Endothelial cell of umbilical vein (primary cell): ENCODE results near the gene TTN. TPM values are rescaled to one million over a fixed set of nuclear protein-coding genes. Genes with fewer than 3 reads are reported as not detected.

Source experiments
- BruUV-seq: library from RNA; stranded (reverse); fragments of 400-500 nt; replicated peaks from 2 replicates; lab custom pipeline; 2021; lab: Mats Ljungman, UMichigan
- CTCF ChIA-PET: fragments of 300-600, 350-600 bp; sonication (Branson Sonifier 250); formaldehyde crosslinking; loops from one replicate; lab custom pipeline; 2021; ENCODE audit warnings: antibody characterized with exemption, inconsistent platforms; lab: Charles Lee
- POLR2A ChIA-PET: fragments of 300-600, 350-600 bp; sonication (Branson Sonifier 250); formaldehyde crosslinking; loops from one replicate; lab custom pipeline; 2021; ENCODE audit warnings: antibody characterized with exemption, inconsistent platforms; lab: Charles Lee
- DNase-seq: peaks from one replicate; pipeline ENCODE4 v3.0.0-alpha.2; 2011; ENCODE audit warnings: low read depth, low spot score
- FAIRE-seq: peaks from 2 replicates; lab custom pipeline; 2011; peaks lifted over from hg19 to GRCh38; lab: Jason Lieb, UNC
- H2AFZ ChIP-seq: 2 replicates; pipeline ENCODE4 v1.6.0; 2012; ENCODE audit warnings: low read depth, low read length, control low read depth, inconsistent platforms
- H3K27ac ChIP-seq: 2 replicates; pipeline ENCODE4 v1.5.1; 2011; ENCODE audit warnings: low read depth, mild to moderate bottlenecking, control low read depth, low read length, moderate library complexity; ENCODE audit not compliant: insufficient read depth
- H3K27me3 ChIP-seq, 2 experiments: 2 replicates each; pipeline versions ENCODE4 v1.6.0 to v1.6.1; 2011; ENCODE audit warnings: low read length in 2 of 2, mixed read lengths in 1 of 2; ENCODE audit not compliant: control insufficient read depth in 2 of 2, insufficient read depth in 2 of 2
- H3K36me3 ChIP-seq, 2 experiments: 2 replicates in 1 of 2; 3 replicates in 1 of 2; pipeline ENCODE4 v1.5.1; 2011; ENCODE audit warnings: low read length in 2 of 2, mild to moderate bottlenecking in 1 of 2, moderate library complexity in 1 of 2; ENCODE audit not compliant: control insufficient read depth in 2 of 2, insufficient read depth in 2 of 2; ENCODE audit errors: extremely low read depth in 1 of 2
- H3K4me1 ChIP-seq: 3 replicates; pipeline ENCODE4 v1.5.1; 2011; ENCODE audit warnings: mild to moderate bottlenecking, low read length; ENCODE audit not compliant: control insufficient read depth, insufficient read depth; ENCODE audit errors: extremely low read depth
- H3K4me2 ChIP-seq: 2 replicates; pipeline ENCODE4 v1.6.1; 2011; ENCODE audit warnings: low read length, control low read depth, mixed read lengths; ENCODE audit not compliant: insufficient read depth
- H3K4me3 ChIP-seq, 3 experiments: fragments of 200-600 bp in 1 of 3; sonication (generic), shearing (Covaris generic) in 1 of 3; replicated peaks in 1 of 3; 2 replicates each; pipeline ENCODE4 v1.5.1; 2011 to 2016; ENCODE audit warnings: control low read depth in 3 of 3, low read length in 3 of 3, mild to moderate bottlenecking in 2 of 3, inconsistent platforms in 1 of 3, low read depth in 1 of 3, moderate library complexity in 1 of 3; ENCODE audit not compliant: insufficient read depth in 1 of 3
- H3K79me2 ChIP-seq: 2 replicates; pipeline ENCODE4 v1.6.0; 2012; ENCODE audit warnings: low read length, inconsistent platforms; ENCODE audit not compliant: control insufficient read depth, insufficient read depth
- H3K9ac ChIP-seq: replicated peaks from 2 replicates; pipeline ENCODE3; 2011; ENCODE audit warnings: low read length, control low read depth; ENCODE audit not compliant: insufficient read depth; ENCODE audit errors: extremely low read depth
- H3K9me1 ChIP-seq: replicated peaks from 3 replicates; pipeline ENCODE4 v1.6.0; 2011; ENCODE audit warnings: mild to moderate bottlenecking, low read length; ENCODE audit not compliant: control insufficient read depth, insufficient read depth; ENCODE audit errors: extremely low read depth
- H3K9me3 ChIP-seq: replicated peaks from 2 replicates; pipeline ENCODE4 v1.5.1; 2012; ENCODE audit warnings: low read length, inconsistent platforms; ENCODE audit not compliant: control insufficient read depth, insufficient read depth
- H4K20me1 ChIP-seq: replicated peaks from 2 replicates; pipeline ENCODE3; 2011; ENCODE audit warnings: mild to moderate bottlenecking, low read length; ENCODE audit not compliant: control insufficient read depth, insufficient read depth; ENCODE audit errors: extremely low read depth
- EZH2 ChIP-seq: IDR thresholded peaks from 2 replicates; pipeline ENCODE4 v1.6.1; 2012; ENCODE audit warnings: borderline replicate concordance, low read depth, mild to moderate bottlenecking, moderate library complexity, low read length, inconsistent platforms; ENCODE audit not compliant: severe bottlenecking
- FOS ChIP-seq: IDR thresholded peaks from 2 replicates; pipeline ENCODE4 v1.6.1; 2011; ENCODE audit warnings: mild to moderate bottlenecking, low read length, moderate library complexity, borderline replicate concordance; ENCODE audit not compliant: insufficient read depth
- GATA2 ChIP-seq: IDR thresholded peaks from 2 replicates; pipeline ENCODE4 v1.7.0; 2011; ENCODE audit warnings: low read depth, mild to moderate bottlenecking, moderate library complexity, mixed read lengths, low read length; ENCODE audit not compliant: insufficient read length, insufficient read depth
- JUN ChIP-seq: IDR thresholded peaks from 2 replicates; pipeline ENCODE4 v1.6.1; 2011; ENCODE audit warnings: borderline replicate concordance, low read depth; ENCODE audit not compliant: insufficient read length, insufficient read depth
- MYC ChIP-seq: IDR thresholded peaks from one replicate; pipeline ENCODE4 v1.6.1; 2011; ENCODE audit warnings: mild to moderate bottlenecking, low read depth, low read length
- POLR2A ChIP-seq: IDR thresholded peaks from 2 replicates; pipeline ENCODE4 v1.6.1; 2012; ENCODE audit warnings: low read depth, mild to moderate bottlenecking, control low read depth, low read length
- POLR2AphosphoS5 ChIP-seq: IDR thresholded peaks from 2 replicates; pipeline ENCODE4 v1.6.1; 2012; ENCODE audit warnings: low read depth, mild to moderate bottlenecking, control low read depth, low read length, moderate library complexity; ENCODE audit not compliant: insufficient read depth
- dilution Hi-C: fragments of 300-500 bp; cut with MboI; formaldehyde crosslinking; loops from one replicate; pipeline ENCODE4 v1.15.0; 2019; ENCODE audit warnings: low sequenced_read_pairs; ENCODE audit not compliant: extremely low pct_ligation_motif_present
- intact Hi-C: fragments of 100-400 bp; cut with micrococcal nuclease; formaldehyde crosslinking; loops from one replicate; pipeline ENCODE4 v1.10.0; 2022
- polyA plus RNA-seq, 4 experiments: library from polyadenylated mRNA; depleted of rRNA in 3 of 4; stranded (reverse) in 3 of 4; unstranded in 1 of 4; fragments of >200 nt; gene quantifications; 2 replicates each; pipeline versions ENCODE4 v1.2.1 to v1.2.3, GENCODE V29; 2011 to 2012; ENCODE audit warnings: missing spikeins in 1 of 4
- total RNA-seq: library from RNA; stranded (reverse); gene quantifications from 2 replicates; pipeline ENCODE4 v1.2.3, GENCODE V29; 2021
- TF ChIP-seq, protein P1 (sequence below): IDR thresholded peaks from 2 replicates; pipeline ENCODE4 v1.6.1; 2011; ENCODE audit not compliant: insufficient read depth, insufficient read length
- TF ChIP-seq, protein P2 (sequence below), 2 donors: IDR thresholded peaks; 1 replicate in 1 of 2; 2 replicates in 1 of 2; pipeline ENCODE4 v1.5.1; 2011; ENCODE audit warnings: low read length in 2 of 2, mild to moderate bottlenecking in 2 of 2, moderate library complexity in 2 of 2, control low read depth in 1 of 2, inconsistent platforms in 1 of 2, low read depth in 1 of 2; ENCODE audit not compliant: insufficient read depth in 1 of 2; ENCODE audit errors: extremely low read depth in 1 of 2

The TTN gene
- total and polyA plus RNA-seq, 2 donors (not counting 3 experiments of a cell fraction or from before 2014, with no cell fraction given), result 0.11 to 0.49 TPM

DNA sequence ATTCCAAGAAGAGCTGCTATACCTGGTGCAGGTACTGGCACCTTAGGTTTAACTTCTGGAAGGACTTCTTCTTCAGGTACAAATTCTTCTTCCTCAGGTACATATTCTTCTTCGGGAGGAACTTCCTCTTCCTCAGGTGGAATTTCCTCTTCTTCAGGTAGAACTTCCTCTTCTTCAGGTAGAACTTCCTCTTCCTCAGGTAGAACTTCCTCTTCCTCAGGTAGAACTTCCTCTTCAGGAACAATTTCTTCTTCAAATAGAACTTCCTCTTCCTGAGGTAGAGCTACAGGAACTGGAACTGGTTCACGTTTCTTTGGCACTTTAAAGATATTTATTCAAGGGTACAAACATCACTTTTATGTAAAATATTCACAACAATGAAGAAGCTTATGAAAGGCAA, 129.6 kb downstream of the TTN start:
- no peaks in the 10 kb centered on the region for H3K9me3 ChIP-seq
- H3K4me1 ChIP-seq, result no peaks in the 10 kb centered on the region
- TF ChIP-seq, protein P1, sequence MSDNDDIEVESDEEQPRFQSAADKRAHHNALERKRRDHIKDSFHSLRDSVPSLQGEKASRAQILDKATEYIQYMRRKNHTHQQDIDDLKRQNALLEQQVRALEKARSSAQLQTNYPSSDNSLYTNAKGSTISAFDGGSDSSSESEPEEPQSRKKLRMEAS, result no peak
- TF ChIP-seq POLR2AphosphoS5 (no peak), GATA2 (no peak), FOS (no peak), EZH2 (no peak), JUN (no peak), MYC (no peak), POLR2A (no peak)
- TF ChIP-seq, protein P2, sequence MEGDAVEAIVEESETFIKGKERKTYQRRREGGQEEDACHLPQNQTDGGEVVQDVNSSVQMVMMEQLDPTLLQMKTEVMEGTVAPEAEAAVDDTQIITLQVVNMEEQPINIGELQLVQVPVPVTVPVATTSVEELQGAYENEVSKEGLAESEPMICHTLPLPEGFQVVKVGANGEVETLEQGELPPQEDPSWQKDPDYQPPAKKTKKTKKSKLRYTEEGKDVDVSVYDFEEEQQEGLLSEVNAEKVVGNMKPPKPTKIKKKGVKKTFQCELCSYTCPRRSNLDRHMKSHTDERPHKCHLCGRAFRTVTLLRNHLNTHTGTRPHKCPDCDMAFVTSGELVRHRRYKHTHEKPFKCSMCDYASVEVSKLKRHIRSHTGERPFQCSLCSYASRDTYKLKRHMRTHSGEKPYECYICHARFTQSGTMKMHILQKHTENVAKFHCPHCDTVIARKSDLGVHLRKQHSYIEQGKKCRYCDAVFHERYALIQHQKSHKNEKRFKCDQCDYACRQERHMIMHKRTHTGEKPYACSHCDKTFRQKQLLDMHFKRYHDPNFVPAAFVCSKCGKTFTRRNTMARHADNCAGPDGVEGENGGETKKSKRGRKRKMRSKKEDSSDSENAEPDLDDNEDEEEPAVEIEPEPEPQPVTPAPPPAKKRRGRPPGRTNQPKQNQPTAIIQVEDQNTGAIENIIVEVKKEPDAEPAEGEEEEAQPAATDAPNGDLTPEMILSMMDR (IDR thresholded peaks at IDR 0.05; ENCODE audit: extremely low read depth in 1 of 2, insufficient read depth in 1 of 2, low read depth in 1 of 2, low read length in 2 of 2), result no peak
- FAIRE-seq (no peak), DNase-seq (no peak)
- H3K9ac ChIP-seq, result no peak overlapping the region
- H2AFZ ChIP-seq, result no peak overlapping the region
- ChIA-PET CTCF (interaction anchor here (1.0 kb wide), 1 partner anchor 23 kb away, joined by 5 read pairs; no protein-coding TSS in a partner anchor), POLR2A (no interaction called here)
- H3K4me3 ChIP-seq, result no peak overlapping the region
- no peak overlapping the region for H3K4me2 ChIP-seq
- H3K9me1 ChIP-seq, result no peaks in the 10 kb centered on the region
- H3K27me3 ChIP-seq, result no peaks in the 10 kb centered on the region
- intact Hi-C loops, result no loop called here
- H4K20me1 ChIP-seq, result no peaks in the 10 kb centered on the region
- H3K27ac ChIP-seq, result no peak overlapping the region
- BruUV-seq, result no TSS peak
- dilution Hi-C loops, result no loop called here
- H3K79me2 ChIP-seq, result no peaks in the 10 kb centered on the region
- no peaks in the 10 kb centered on the region for H3K36me3 ChIP-seq
